ENCODE results near the gene MYH9.

MYH9 gene

DNA sequence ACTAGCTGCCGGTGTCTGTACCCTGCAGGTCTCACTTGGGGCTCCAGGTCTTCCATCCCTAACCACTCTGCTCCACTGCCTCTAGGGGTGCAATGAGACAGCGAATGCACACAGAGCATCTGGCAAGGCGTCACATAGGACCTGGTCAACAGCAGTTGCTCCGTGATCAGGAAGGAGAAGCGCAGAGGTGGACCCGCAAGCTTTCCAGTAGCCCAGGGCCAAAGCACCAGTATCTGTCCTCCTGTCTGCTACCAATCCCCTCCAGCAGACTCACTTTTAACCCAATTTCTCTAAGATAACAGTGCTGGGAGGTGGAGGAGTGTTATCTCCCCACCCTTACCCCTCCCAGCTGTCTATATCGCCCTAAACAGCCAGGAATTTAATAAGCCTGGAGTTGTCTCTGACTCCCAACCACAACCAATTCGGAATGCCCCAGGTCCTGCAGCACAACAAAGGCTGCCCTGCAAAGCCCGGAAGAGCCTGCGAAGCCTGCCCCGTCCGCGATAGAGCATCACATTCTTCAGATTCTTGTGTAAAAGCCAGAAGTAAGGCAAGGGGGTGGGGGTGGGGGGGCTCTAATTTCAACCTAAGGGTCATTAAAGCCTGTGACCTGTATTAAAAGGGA, 19.3 kb downstream of the MYH9 start:
- Histone ChIP-seq H3K27ac (ENCODE audit: extremely low read depth, low read depth, low read length) (peak overlapping the region; percentile 2; the same call in 1 of the 2 replicates), H3K4me3 (ENCODE audit: low read depth, low read length) (no peak overlapping the region), H3K4me1 (ENCODE audit: control insufficient read depth, insufficient read depth, low read length) (peaks cover 55% of the 10 kb centered on the region), H3K36me3 (ENCODE audit: control insufficient read depth in 2 of 2, insufficient read depth in 1 of 2, low read length in 2 of 2) (peaks cover 4 to 7% of the 10 kb centered on the region in 2 experiments; a peak in 2 of 3 replicates), H3K9me3 (ENCODE audit: control insufficient read depth, insufficient read depth, low read depth, low read length) (no peaks in the 10 kb centered on the region)
- ChIA-PET POLR2A (interaction anchor here (0.6 to 5.2 kb wide), 7 partner anchors 10 to 672 kb away, joined by 3 to 31 read pairs (median 4); partner anchors contain the start of gene MYH9), CTCF (interaction anchor here (4.4 kb wide), 1 partner anchor 102 kb away, joined by 17 read pairs; no protein-coding TSS in a partner anchor)
- TF ChIP-seq, protein P1, sequence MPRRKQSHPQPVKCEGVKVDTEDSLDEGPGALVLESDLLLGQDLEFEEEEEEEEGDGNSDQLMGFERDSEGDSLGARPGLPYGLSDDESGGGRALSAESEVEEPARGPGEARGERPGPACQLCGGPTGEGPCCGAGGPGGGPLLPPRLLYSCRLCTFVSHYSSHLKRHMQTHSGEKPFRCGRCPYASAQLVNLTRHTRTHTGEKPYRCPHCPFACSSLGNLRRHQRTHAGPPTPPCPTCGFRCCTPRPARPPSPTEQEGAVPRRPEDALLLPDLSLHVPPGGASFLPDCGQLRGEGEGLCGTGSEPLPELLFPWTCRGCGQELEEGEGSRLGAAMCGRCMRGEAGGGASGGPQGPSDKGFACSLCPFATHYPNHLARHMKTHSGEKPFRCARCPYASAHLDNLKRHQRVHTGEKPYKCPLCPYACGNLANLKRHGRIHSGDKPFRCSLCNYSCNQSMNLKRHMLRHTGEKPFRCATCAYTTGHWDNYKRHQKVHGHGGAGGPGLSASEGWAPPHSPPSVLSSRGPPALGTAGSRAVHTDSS (tag by site-specific recombination; IDR thresholded peaks at IDR 0.05): no peak
- no peak for TF ChIP-seq ZNF521 (tag by site-specific recombination; IDR thresholded peaks at IDR 0.05)
- no peak for TF ChIP-seq ZNF239 (tag by site-specific recombination; IDR thresholded peaks at IDR 0.05)
- TF ChIP-seq WT1 (tag by site-specific recombination; IDR thresholded peaks at IDR 0.05): peak; percentile 71
- no peak for TF ChIP-seq ZNF518A (tag by site-specific recombination; conservative IDR thresholded peaks at IDR 0.05; ENCODE audit: low read depth)
- TF ChIP-seq ZNF600 (tag by site-specific recombination; IDR thresholded peaks at IDR 0.05): peak; percentile 54; the same call in 1 of the 2 replicates
- TF ChIP-seq ZNF398 (tag by site-specific recombination; IDR thresholded peaks at IDR 0.05): no peak
- no peak for TF ChIP-seq ZNF792 (tag by site-specific recombination; IDR thresholded peaks at IDR 0.05)
- TF ChIP-seq ZNF341 (tag by site-specific recombination; IDR thresholded peaks at IDR 0.05; ENCODE audit: low read depth): 0 out of 2 replicates have a peak, but pooled peaks have one; percentile 14
- no peak for TF ChIP-seq ZNF354C (tag by site-specific recombination; IDR thresholded peaks at IDR 0.05; ENCODE audit: borderline replicate concordance, low read depth)
- TF ChIP-seq TRIM28 (IDR thresholded peaks at IDR 0.05; ENCODE audit: borderline replicate concordance, low read length): no peak
- TF ChIP-seq, protein P2, sequence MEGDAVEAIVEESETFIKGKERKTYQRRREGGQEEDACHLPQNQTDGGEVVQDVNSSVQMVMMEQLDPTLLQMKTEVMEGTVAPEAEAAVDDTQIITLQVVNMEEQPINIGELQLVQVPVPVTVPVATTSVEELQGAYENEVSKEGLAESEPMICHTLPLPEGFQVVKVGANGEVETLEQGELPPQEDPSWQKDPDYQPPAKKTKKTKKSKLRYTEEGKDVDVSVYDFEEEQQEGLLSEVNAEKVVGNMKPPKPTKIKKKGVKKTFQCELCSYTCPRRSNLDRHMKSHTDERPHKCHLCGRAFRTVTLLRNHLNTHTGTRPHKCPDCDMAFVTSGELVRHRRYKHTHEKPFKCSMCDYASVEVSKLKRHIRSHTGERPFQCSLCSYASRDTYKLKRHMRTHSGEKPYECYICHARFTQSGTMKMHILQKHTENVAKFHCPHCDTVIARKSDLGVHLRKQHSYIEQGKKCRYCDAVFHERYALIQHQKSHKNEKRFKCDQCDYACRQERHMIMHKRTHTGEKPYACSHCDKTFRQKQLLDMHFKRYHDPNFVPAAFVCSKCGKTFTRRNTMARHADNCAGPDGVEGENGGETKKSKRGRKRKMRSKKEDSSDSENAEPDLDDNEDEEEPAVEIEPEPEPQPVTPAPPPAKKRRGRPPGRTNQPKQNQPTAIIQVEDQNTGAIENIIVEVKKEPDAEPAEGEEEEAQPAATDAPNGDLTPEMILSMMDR (tag by site-specific recombination; IDR thresholded peaks at IDR 0.05): no peak
- no peak for TF ChIP-seq ZNF555 (tag by site-specific recombination; conservative IDR thresholded peaks at IDR 0.05)
- TF ChIP-seq GLIS2 (tag by site-specific recombination; IDR thresholded peaks at IDR 0.05): no peak
- no peak for TF ChIP-seq ZNF214 (tag by site-specific recombination; IDR thresholded peaks at IDR 0.05; ENCODE audit: borderline replicate concordance)
- TF ChIP-seq ZNF514 (tag by site-specific recombination; IDR thresholded peaks at IDR 0.05): no peak
- no peak for TF ChIP-seq ZBTB17 (tag by site-specific recombination; IDR thresholded peaks at IDR 0.05)
- TF ChIP-seq ZNF350 (tag by site-specific recombination; IDR thresholded peaks at IDR 0.05): no peak
- TF ChIP-seq, protein P3, sequence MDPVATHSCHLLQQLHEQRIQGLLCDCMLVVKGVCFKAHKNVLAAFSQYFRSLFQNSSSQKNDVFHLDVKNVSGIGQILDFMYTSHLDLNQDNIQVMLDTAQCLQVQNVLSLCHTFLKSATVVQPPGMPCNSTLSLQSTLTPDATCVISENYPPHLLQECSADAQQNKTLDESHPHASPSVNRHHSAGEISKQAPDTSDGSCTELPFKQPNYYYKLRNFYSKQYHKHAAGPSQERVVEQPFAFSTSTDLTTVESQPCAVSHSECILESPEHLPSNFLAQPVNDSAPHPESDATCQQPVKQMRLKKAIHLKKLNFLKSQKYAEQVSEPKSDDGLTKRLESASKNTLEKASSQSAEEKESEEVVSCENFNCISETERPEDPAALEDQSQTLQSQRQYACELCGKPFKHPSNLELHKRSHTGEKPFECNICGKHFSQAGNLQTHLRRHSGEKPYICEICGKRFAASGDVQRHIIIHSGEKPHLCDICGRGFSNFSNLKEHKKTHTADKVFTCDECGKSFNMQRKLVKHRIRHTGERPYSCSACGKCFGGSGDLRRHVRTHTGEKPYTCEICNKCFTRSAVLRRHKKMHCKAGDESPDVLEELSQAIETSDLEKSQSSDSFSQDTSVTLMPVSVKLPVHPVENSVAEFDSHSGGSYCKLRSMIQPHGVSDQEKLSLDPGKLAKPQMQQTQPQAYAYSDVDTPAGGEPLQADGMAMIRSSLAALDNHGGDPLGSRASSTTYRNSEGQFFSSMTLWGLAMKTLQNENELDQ (tag by site-specific recombination; IDR thresholded peaks at IDR 0.05; ENCODE audit: low read depth): no peak
- TF ChIP-seq, protein P4, sequence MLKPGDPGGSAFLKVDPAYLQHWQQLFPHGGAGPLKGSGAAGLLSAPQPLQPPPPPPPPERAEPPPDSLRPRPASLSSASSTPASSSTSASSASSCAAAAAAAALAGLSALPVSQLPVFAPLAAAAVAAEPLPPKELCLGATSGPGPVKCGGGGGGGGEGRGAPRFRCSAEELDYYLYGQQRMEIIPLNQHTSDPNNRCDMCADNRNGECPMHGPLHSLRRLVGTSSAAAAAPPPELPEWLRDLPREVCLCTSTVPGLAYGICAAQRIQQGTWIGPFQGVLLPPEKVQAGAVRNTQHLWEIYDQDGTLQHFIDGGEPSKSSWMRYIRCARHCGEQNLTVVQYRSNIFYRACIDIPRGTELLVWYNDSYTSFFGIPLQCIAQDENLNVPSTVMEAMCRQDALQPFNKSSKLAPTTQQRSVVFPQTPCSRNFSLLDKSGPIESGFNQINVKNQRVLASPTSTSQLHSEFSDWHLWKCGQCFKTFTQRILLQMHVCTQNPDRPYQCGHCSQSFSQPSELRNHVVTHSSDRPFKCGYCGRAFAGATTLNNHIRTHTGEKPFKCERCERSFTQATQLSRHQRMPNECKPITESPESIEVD (tag by site-specific recombination; IDR thresholded peaks at IDR 0.05): no peak
- TF ChIP-seq ZNF571 (tag by site-specific recombination; IDR thresholded peaks at IDR 0.05): no peak

Data from HEK293 (cell line).